GM20000 (cell line): ENCODE measurements around the gene C1QTNF8.

Experiments used
- DNase-seq: peaks from one replicate; pipeline ENCODE4 v3.0.0; 2012; ENCODE audit warnings: low spot score
- TF ChIP-seq, protein P1 (sequence below): IDR thresholded peaks from 2 replicates; pipeline ENCODE4 v1.5.1; 2012; ENCODE audit warnings: mild to moderate bottlenecking, control low read depth; ENCODE audit errors: extremely low read depth, missing control alignments

C1QTNF8 gene

DNA sequence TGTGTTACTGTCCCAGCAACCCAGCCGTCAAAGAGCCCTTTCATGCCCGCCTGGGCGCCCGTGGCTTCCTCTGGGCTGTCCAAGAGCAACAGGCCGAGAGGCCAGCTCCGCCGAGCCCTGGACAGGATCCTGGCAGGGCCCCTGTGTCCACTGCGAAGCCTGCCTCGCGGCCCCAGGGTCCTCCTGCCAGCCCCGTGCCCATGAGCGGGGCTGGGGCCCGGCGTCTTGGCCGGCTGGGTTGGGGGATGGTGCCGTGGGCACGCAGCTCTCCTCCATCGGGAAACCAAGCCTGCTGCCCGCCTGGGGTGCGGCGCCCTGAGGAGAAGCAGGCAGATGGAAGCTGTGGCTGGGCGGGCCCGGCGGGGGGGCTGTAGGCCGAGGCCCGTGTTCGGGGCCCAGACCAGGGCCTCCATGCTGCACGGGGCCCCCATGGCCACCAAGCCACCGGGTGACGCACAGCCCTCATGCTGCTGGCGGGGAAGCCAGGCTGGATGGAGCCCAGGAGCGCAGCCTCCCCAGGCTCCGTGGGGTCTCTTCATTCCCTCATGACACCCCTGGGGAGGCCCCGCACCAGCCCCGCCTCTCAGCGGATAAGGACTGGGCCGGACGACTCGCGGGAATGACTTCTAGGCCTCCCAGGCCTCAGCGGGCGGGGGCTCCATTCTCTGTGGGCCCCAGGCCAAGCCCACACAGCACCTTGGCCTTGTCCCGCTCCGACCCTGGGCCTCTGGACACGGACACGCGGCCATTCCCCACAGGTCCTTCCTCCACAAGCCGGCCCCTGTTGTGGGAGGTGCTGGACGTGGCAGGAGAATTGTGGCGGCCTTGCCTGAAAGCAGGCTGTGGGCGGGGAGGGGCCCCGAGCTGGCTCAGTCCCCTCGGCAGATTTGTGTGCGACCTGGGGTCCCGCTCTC, at the start of gene C1QTNF8:
Gene C1QTNF8, minus strand, starts transcription at position 76 of the 914 bp plus-strand sequence. CDS start 1,322 bp downstream, outside the sequence.
- no peak for DNase-seq

DNA sequence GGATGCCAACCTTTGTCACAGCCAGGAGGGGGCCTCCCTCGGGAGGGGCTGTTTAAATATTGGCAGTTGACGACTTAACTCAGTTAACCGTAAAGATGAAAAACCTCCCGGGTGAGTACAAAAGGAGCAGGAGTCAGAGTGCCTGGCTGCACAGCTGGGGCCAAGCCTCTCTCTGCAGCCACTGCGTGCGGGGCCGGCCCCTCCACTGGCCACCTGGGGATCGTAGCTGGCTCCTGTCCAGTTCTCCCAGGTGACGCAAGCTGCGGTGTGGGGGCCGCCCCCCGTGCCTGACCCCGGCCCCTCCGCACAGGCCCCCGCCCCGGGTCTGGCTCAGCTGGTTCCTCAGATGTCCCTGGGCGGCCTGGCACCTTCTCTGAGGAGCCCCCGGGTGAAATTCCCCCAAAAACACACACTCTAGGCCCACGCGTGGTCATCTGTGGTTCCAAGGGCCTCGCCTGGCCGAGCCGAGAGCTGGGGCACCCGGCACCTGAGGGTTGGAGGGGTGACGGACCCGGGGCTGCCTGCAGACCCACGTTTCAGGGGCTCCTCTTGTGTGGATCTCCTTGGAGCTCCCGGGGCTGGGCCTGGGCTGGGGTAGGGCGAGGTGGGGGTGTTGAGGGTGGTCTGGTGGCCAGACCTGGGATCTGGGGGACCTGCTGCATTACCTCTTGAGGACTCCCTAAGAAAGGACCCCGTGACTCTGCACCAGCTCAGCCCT, 49.5 kb upstream of the C1QTNF8 start:
- no peak for DNase-seq
- TF ChIP-seq, protein P1, sequence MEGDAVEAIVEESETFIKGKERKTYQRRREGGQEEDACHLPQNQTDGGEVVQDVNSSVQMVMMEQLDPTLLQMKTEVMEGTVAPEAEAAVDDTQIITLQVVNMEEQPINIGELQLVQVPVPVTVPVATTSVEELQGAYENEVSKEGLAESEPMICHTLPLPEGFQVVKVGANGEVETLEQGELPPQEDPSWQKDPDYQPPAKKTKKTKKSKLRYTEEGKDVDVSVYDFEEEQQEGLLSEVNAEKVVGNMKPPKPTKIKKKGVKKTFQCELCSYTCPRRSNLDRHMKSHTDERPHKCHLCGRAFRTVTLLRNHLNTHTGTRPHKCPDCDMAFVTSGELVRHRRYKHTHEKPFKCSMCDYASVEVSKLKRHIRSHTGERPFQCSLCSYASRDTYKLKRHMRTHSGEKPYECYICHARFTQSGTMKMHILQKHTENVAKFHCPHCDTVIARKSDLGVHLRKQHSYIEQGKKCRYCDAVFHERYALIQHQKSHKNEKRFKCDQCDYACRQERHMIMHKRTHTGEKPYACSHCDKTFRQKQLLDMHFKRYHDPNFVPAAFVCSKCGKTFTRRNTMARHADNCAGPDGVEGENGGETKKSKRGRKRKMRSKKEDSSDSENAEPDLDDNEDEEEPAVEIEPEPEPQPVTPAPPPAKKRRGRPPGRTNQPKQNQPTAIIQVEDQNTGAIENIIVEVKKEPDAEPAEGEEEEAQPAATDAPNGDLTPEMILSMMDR, result no peak

More for the DNA sequence above, at the start of gene C1QTNF8:
- TF ChIP-seq, protein P1, result no peak

GRCh38 chr16:1144476-1145382, 48.7 kb upstream of the C1QTNF8 start:
- DNase-seq, result no peak
- TF ChIP-seq, protein P1, result no peak

GRCh38 chr16:1143761-1144450, 47.9 kb upstream of the C1QTNF8 start:
- DNase-seq, result no peak
- TF ChIP-seq, protein P1, result no peak

DNA sequence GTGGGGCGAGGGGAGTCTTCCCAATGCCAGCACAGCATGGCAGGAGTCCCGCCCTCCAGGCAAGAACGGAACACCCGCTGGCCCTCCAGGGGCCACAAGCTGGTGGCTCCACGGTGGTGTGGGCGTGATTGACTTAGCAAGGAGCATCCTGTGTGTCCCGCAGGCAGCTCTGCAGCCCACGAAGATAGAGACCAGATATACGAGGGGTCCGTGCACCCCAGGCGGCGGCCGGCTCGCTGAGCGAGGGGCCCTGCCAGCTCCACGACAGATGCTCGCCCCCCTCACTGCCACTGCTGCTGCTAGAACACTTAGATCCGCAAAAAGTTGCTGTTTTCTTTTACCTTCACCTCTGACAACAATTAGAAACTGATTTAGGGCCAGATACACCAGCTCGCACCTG, 46.9 kb upstream of the C1QTNF8 start:
- TF ChIP-seq, protein P1, result no peak
- no peak for DNase-seq

DNA sequence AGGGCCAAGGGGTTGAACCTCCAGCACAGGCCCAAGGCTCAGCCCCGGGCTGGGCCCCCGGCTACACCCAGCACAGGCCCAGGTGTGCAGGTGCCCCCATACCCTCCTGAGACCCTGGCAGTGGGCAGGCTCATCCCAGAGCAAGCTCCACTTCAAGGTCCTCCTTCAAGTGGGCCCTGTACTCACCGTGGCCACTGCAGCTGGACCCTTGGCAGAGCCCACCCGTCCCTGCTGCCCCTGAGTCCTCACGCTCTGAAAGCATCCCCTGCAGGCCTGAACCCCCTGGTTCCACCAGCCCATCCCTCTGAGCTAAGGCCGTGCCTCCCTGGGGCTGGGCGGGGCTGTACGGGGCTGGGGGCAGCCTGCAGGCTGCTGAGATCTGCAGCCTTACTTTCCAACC, 45.7 kb upstream of the C1QTNF8 start:
- TF ChIP-seq, protein P1, result no peak
- no peak for DNase-seq
